HUES64 (cell line): ENCODE data around the gene CDC42EP2.
A peak's percentile ranks its signal among the peaks of the same experiment; 100 is the strongest.
"Not testable (repeated sequence)": the region's sequence is repeated elsewhere in the genome, so short reads cannot be mapped to it uniquely, and the experiment has no call there.

Experiments
- H3K27ac ChIP-seq: 2 replicates; pipeline ENCODE4 v1.7.0; 2013; ENCODE audit warnings: low read depth, low read length, inconsistent platforms
- H3K27me3 ChIP-seq: 2 replicates; pipeline ENCODE4 v1.6.1; 2013; ENCODE audit warnings: mild to moderate bottlenecking, low read length; ENCODE audit not compliant: insufficient read depth
- H3K36me3 ChIP-seq: 2 replicates; pipeline ENCODE4 v1.6.1; 2013; ENCODE audit warnings: mild to moderate bottlenecking, low read length; ENCODE audit not compliant: insufficient read depth
- H3K4me1 ChIP-seq: 2 replicates; pipeline ENCODE4 v1.6.1; 2013; ENCODE audit warnings: mild to moderate bottlenecking, low read length, moderate library complexity; ENCODE audit not compliant: insufficient read depth
- H3K4me3 ChIP-seq: 2 replicates; pipeline ENCODE4 v1.5.1; 2013; ENCODE audit warnings: mild to moderate bottlenecking, low read length, moderate library complexity
- H3K9ac ChIP-seq: 2 replicates; pipeline ENCODE4 v1.6.1; 2013; ENCODE audit warnings: mild to moderate bottlenecking, low read depth, low read length
- H3K9me3 ChIP-seq: 2 replicates; pipeline ENCODE4 v1.6.1; 2013; ENCODE audit warnings: low read depth, low read length; ENCODE audit not compliant: insufficient read depth
- WGBS: fragments of 150-250, 120-280 bp; methylation state at CpG from one replicate; pipeline ENCODE4 v1.1.7; 2013; ENCODE audit warnings: missing lambda C conversion rate; 5-methylcytosine and 5-hydroxymethylcytosine counted together

CDC42EP2 gene

GRCh38 chr11:65323813-65324212 lies 9.1 kb downstream of the CDC42EP2 start:
- 87% methylated on average over 11 of the region's 12 CpGs for WGBS
- Histone ChIP-seq H3K27me3 (no peaks in the 10 kb centered on the region), H3K9me3 (no peaks in the 10 kb centered on the region), H3K27ac (no peak overlapping the region), H3K9ac (no peak overlapping the region), H3K4me3 (no peak overlapping the region), H3K4me1 (no peaks in the 10 kb centered on the region), H3K36me3 (peaks cover 24% of the 10 kb centered on the region)

- no peaks in the 10 kb centered on the region for H3K4me1 ChIP-seq
- H3K27me3 ChIP-seq = no peaks in the 10 kb centered on the region
- 91% methylated on average over 4 of the region's 4 CpGs for WGBS
- H3K9ac ChIP-seq = no peak overlapping the region
- no peak overlapping the region for H3K27ac ChIP-seq
- peaks cover 23% of the 10 kb centered on the region for H3K36me3 ChIP-seq
- H3K4me3 ChIP-seq = no peak overlapping the region
- H3K9me3 ChIP-seq = no peaks in the 10 kb centered on the region
Measured at GRCh38 chr11:65325435-65325834, 10.8 kb downstream of the CDC42EP2 start.

- Histone ChIP-seq H3K36me3 (peaks cover 7% of the 10 kb centered on the region), H3K4me3 (no peak overlapping the region), H3K4me1 (no peaks in the 10 kb centered on the region), H3K9ac (no peak overlapping the region), H3K27ac (no peak overlapping the region), H3K27me3 (no peaks in the 10 kb centered on the region), H3K9me3 (no peaks in the 10 kb centered on the region)
- 94% methylated on average over 8 of the region's 8 CpGs for WGBS
Measured at GRCh38 chr11:65327021-65327420, 12.4 kb downstream of the CDC42EP2 start.

GRCh38 chr11:65329478-65329877 lies 14.8 kb downstream of the CDC42EP2 start:
- Histone ChIP-seq H3K4me3 (no peak overlapping the region), H3K9ac (no peak overlapping the region)
- WGBS = 84% methylated on average over 2 of the region's 2 CpGs

GRCh38 chr11:65329944-65330403 lies 15.3 kb downstream of the CDC42EP2 start:
- no peak overlapping the region for H3K9ac ChIP-seq

More at GRCh38 chr11:65329478-65329877, 14.8 kb downstream of the CDC42EP2 start:
- no peaks in the 10 kb centered on the region for H3K27me3 ChIP-seq
- no peak overlapping the region for H3K27ac ChIP-seq
- no peaks in the 10 kb centered on the region for H3K36me3 ChIP-seq
- no peaks in the 10 kb centered on the region for H3K4me1 ChIP-seq
- no peaks in the 10 kb centered on the region for H3K9me3 ChIP-seq

GRCh38 chr11:65330544-65330943 lies 15.9 kb downstream of the CDC42EP2 start:
- Histone ChIP-seq H3K9ac (no peak overlapping the region), H3K4me3 (no peak overlapping the region), H3K27ac (no peak overlapping the region), H3K36me3 (no peaks in the 10 kb centered on the region), H3K9me3 (no peaks in the 10 kb centered on the region), H3K27me3 (no peaks in the 10 kb centered on the region), H3K4me1 (peaks cover 4% of the 10 kb centered on the region)
- WGBS = 97% methylated on average over 7 of the region's 7 CpGs

More at GRCh38 chr11:65329944-65330403, 15.3 kb downstream of the CDC42EP2 start:
- Histone ChIP-seq H3K36me3 (no peaks in the 10 kb centered on the region), H3K9me3 (no peaks in the 10 kb centered on the region), H3K4me1 (peaks cover under 1% of the 10 kb centered on the region; the same call in 1 of the 2 replicates), H3K27ac (no peak overlapping the region), H3K4me3 (no peak overlapping the region), H3K27me3 (no peaks in the 10 kb centered on the region)
- 26% methylated on average over 12 of the region's 13 CpGs for WGBS

GRCh38 chr11:65332591-65332990 lies 17.9 kb downstream of the CDC42EP2 start:
- H3K9ac ChIP-seq, H3K27ac ChIP-seq, H3K4me1 ChIP-seq, H3K27me3 ChIP-seq, H3K9me3 ChIP-seq, H3K36me3 ChIP-seq, H3K4me3 ChIP-seq: not testable (repeated sequence)
- 97% methylated on average over 9 of the region's 9 CpGs for WGBS

- H3K9ac ChIP-seq = peak overlapping the region; percentile 85
- H3K4me3 ChIP-seq = peak overlapping the region; percentile 91
- peaks cover 4% of the 10 kb centered on the region for H3K4me1 ChIP-seq
- no peak overlapping the region for H3K27ac ChIP-seq
- WGBS = 16% methylated on average over 5 of the region's 5 CpGs
- peaks cover 19% of the 10 kb centered on the region for H3K36me3 ChIP-seq
- H3K27me3 ChIP-seq = no peaks in the 10 kb centered on the region
- no peaks in the 10 kb centered on the region for H3K9me3 ChIP-seq
Measured at GRCh38 chr11:65334696-65335295, 20.1 kb downstream of the CDC42EP2 start.

- Histone ChIP-seq H3K27me3 (no peaks in the 10 kb centered on the region), H3K9ac (no peak overlapping the region), H3K4me1 (peaks cover 4% of the 10 kb centered on the region), H3K27ac (no peak overlapping the region), H3K36me3 (peaks cover 57% of the 10 kb centered on the region), H3K9me3 (no peaks in the 10 kb centered on the region), H3K4me3 (no peak overlapping the region)
- WGBS = 97% methylated on average over 7 of the region's 7 CpGs
Measured at GRCh38 chr11:65338676-65339075, 24.0 kb downstream of the CDC42EP2 start.

- H3K27ac ChIP-seq = no peak overlapping the region
- no peak overlapping the region for H3K9ac ChIP-seq
- peaks cover 72% of the 10 kb centered on the region for H3K36me3 ChIP-seq
- H3K4me1 ChIP-seq = peaks cover 1% of the 10 kb centered on the region
- no peaks in the 10 kb centered on the region for H3K27me3 ChIP-seq
- no peaks in the 10 kb centered on the region for H3K9me3 ChIP-seq
- H3K4me3 ChIP-seq = no peak overlapping the region
- WGBS = 97% methylated on average over 11 of the region's 11 CpGs
Measured at GRCh38 chr11:65340226-65340625, 25.6 kb downstream of the CDC42EP2 start.

GRCh38 chr11:65341856-65342255 lies 27.2 kb downstream of the CDC42EP2 start:
- H3K36me3 ChIP-seq = peaks cover 85% of the 10 kb centered on the region
- no peak overlapping the region for H3K4me3 ChIP-seq
- WGBS = 97% methylated on average over 3 of the region's 3 CpGs
- no peak overlapping the region for H3K9ac ChIP-seq
- H3K27me3 ChIP-seq = no peaks in the 10 kb centered on the region
- H3K4me1 ChIP-seq = no peaks in the 10 kb centered on the region
- H3K9me3 ChIP-seq = no peaks in the 10 kb centered on the region
- no peak overlapping the region for H3K27ac ChIP-seq

- Histone ChIP-seq H3K4me1 (no peaks in the 10 kb centered on the region), H3K27me3 (peaks cover 16% of the 10 kb centered on the region), H3K36me3 (peaks cover 65% of the 10 kb centered on the region), H3K27ac (no peak overlapping the region), H3K9me3 (no peaks in the 10 kb centered on the region), H3K4me3 (no peak overlapping the region), H3K9ac (no peak overlapping the region)
- 93% methylated on average over 2 of the region's 2 CpGs for WGBS
Measured at GRCh38 chr11:65351511-65351910, 36.8 kb downstream of the CDC42EP2 start.
